GM18867 (cell line): ENCODE results near the gene VIT.

Source experiments
- ATAC-seq: cut with Tn5 transposase; IDR thresholded peaks from one replicate; pipeline ENCODE4 v1.9.1; 2021; ENCODE audit warnings: mild to moderate bottlenecking, moderate library complexity; ENCODE audit not compliant: unreplicated experiment

VIT gene

DNA sequence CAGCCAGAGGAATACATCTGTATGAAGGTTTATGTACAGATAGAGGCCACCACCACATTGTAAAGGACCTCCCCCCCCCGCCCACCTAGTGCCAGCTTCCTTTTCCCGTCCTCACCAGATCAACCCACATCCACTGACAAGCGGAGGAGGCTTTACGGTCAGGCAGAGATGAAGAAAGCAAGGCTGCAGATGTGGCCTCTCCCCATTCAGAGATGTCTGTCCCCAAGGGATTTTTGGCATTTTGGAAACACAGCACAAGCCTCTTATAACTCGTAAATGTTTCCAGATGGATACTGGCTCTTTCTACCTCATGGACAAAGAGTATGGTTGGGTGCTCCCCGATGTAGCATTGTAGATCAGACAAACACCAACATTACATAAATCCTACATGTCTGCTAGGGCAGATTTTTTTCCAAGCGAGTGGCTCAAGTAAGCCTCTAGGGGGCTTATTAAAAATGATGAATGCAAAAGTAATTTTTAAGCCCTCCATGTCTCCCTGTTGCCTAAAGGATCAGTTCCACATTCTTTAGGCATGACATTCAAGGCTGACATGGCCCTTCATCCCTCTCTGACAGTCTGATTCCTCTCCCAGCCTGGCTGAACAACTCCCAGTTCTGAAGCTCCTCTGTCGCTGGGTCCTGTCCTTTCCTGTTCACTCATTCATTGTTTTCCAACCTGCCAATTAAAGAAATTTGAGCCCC is 11.7 kb downstream of the VIT start:
- no peak for ATAC-seq

DNA sequence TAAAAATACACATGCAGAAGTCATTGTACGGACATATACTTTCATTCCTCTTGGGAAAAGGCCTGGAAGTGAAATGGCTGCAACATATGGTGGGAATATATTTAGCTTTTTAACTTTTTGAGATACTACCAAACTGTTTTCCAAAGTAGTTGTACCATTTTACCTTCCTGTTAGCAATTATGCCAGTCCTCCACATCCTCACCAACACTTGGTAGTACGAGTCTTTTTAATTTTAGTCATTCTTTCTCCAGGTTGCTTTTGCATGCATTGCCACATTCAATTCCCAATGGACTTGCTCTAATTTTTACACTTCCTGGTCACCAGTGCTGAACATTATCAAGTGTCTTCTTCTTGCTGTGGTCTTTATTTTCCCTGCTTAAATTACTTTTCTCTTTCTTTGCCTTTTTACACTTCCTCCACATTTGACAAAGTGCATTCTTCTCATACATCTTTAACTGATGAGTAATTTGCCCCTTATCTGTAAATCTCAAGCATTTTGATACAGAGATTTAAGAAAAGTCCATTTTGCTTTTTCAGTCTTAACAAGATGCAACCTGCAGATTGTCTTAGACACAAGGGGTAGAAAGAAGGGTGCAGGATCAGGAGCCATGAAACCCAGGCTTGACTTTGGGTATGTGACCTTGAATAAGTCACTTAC is 14.5 kb downstream of the VIT start:
- no peak for ATAC-seq

DNA sequence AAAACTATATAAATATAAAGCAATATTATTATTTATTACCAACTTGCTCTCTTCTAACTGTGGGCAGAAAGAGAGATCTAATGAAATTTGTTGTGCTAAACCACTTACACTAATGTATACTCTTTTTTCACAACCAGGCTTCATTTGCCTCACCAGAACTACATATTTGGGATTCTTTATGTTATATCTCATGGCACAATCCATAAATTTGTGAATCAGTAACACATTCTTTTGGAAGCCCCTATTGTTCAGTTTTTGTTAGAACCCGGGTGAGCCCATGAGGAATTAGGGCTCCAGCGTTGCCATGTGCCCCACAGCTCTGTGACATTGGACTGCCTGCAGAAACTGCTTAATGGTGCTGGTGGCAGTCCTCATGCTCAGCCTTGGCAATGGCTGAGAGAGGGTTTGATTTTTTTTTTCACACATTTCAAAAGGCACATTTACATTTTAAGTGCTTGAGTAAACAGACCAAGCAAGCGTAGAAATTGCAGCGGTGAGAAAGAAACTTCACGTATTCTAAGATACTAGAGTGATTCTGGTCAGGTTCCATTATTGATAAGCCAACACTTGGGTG is 15.3 kb downstream of the VIT start:
- ATAC-seq = no peak

DNA sequence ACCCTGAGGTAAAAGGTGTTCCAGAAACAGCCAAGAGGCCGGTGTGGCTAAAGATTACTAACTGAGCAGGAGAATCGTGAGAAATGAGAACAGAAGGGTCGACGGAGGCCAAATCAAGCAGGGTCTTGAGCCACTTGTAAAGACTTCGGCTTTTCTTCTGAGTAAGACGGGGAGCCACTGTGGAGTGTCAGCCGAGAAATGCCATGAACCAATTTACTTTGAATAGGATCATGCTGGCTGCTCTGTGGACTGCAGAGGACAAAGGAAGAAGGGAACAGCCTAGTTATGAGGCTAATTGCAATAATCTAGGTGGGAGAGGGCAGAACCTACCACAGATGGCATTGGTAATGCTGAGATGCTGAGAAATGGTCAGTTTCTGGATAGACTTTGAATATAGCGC is 16.8 kb downstream of the VIT start:
- no peak for ATAC-seq

DNA sequence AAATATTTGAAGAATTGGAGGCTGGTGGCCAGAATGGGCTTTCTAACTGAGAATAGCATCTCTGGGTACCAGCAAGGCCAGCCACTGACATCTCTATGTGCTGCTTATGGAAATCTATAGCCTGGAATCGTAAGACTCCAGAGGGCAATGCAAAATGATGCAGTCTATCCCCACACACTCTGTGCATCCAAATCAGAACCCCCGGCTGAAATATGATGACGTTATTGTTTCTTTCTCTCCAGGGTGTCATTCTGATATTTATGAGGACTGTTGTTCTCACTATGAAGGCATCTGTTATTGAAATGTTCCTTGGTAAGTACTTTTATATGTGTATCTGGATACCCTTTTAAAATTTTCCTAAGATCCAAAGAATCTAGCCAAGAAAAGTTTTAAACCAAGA is 19.6 kb downstream of the VIT start:
- no peak for ATAC-seq

DNA sequence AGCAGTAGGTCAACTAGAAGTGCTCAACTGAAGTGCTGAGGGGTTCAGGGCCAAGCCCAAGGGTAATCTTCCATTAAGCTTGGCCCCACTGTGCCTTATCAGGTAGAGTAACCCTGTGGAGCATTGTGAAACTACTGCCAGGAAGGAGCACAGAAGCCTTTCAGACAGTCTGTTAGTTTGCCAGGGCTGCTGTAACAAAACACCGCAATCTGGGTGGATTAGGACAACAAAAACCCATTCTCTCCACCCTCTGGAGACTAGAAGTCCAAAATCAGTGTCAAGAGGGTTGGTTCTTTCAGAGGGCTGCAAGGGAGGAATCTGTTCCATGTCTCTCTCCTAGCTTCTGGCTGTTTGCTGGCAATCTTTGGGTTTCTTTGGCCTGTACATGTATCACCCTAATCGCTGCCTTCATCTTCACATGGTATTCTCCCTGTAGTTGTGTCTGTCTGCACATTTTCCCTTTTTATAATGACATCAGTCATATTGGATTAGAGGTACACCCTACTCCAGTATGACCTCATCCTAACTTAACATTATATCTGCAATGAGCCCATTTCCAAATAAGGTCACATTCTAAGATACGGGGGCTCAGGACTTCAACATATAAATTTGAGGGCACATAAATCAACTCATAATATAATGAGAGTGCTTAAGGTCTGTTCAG is 21.2 kb downstream of the VIT start:
- ATAC-seq = no peak

DNA sequence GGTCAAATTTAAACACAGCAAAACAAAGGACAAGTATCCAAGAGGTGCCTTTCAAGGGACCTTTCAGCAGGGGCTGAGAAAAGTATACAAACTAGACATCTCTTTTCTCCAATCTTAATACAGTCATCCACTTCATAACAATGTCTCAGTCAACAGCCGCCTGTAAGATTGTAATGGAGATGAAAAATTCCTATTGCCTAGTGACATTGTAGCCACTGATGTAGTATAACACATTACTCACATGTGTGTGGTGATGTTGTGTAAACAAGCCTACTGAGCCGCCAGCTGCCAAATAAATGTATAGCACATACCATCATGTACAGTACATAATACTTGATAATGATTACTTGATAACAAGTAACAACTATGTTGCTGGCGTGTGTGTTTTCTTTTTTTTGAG is 31.0 kb downstream of the VIT start:
- no peak for ATAC-seq

DNA sequence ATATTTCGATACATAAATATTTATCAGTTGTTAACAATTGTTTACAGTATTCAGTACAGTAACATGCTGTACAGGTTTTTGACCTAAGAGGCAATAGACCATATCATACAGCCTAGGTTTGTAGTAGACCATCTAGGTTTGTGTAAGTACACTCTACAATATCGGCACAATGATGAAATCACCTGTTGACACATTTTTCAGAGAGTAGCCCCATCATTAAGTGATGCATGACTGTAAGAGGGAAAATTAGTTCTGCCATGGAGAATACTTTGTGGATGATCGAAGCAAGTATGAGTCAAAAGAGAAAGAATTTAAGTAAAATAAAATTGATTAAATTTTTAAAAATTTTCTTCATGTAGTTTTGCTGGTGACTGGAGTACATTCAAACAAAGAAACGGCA is 32.6 kb downstream of the VIT start:
- no peak for ATAC-seq

DNA sequence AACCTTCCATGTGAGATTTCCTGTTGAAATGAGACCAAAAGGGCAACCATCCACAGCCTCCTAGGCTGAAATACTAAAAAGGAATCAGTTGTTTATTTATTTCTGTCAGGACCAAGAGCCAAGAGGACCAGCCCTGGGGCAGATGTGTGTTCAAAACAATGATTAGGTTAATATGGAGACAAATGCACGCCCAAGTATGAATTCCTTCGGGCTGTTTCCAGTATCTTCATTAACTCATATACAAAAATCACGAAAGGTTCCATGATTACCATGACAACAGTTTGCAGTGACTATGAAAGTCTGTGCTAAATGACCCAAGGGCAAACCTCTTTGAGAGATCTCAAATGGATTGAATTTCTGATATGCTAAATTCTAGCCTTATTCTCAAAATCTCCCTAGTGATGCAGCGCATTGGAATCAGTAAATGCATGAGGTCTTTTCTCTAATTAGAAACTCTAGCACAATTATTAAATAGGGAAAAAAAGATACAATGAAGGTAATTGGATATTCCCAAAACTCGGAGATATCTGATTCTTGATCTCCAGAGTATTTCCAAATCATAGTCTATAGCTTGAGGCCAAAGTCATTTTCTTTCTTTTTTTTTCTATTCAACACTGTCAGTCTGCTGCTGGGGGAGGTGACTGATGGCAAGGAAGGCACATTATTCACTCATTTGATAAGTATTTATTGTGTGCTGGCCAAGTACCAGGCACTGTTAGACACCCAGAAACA is 35.6 kb downstream of the VIT start:
- no peak for ATAC-seq

DNA sequence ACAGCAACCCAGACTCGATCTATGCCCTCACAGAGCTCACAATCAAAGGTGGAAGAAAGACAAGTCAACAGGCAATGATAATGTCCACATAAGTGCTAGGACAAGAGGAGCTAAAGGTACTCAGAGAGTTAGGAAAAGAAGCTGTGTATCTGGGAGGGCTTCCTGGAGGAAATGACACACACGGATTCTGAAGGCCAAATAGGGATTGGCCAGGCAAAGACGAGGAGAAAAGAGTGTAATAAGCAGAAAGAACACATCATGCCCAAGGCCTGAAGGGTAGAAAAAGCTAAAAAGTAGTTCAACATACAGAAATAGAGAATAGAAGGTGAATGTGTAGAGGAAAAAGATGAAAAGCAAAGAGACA is 36.1 kb downstream of the VIT start:
- no peak for ATAC-seq

DNA sequence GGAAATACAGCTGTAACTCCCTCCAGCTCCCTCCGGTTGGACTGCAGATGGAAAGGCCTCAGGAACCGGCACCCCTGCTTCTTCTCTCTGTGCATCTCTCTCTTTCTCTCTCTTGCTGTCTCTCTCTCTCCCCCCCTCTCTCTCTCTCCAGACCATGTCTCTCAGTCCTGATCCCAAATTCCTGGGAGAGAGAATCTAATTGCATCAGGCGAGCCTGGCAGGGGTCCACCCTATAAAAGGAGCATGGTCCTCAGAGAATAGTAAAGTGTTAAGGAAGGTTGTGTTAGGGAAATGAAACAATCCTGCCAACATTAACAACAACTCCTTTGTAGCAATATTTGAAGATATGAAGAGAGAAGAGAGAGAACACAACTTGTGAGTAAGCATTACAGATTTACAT is 36.7 kb downstream of the VIT start:
- no peak for ATAC-seq

DNA sequence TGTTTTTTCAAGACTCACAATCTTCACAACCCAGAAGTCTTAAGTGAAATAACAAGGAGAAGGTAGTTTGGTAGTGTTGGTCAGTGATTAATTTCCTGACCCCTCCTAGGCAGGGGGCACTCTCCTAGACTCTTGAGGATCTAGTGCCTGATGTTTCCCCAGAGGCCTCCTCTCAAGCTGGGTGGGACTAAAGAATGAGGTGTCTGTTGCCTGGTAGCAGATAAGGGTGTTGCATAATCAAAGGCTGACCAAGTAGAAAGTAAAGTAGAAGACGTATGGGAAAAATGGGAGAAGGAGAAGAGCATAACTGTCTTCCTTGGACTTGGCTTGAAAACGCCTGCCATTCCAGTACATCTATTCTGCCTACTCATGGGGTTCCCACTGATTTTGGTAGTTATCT is 37.8 kb downstream of the VIT start:
- ATAC-seq = no peak

DNA sequence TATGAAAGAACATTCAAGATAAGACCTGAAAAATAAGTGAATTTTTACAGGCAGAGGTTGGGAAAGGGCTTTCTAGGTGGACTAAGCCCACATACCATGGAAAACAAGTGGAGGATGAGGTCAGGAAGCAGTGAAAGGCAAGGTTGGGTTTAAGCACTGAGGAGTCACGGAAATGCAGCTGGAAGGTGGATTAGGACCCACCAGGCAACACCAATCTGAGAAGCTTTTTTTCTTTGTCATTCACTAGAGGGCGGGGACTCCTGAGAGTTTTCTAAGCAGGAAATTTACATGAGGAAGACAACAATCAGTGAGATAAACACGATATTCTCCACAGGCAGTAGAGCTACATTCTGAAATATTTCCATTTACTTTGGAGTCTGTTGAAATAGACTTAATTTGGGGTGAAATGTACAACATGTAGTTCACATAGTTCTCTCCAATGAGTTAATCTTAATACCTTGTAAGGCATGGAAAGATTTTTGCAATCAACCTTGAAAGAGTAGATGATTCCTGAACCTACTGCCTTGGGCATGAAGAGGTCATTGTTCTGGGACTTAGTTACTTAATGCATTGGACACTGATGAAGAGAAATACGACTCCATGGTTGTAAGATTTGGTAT is 40.7 kb downstream of the VIT start:
- no peak for ATAC-seq

DNA sequence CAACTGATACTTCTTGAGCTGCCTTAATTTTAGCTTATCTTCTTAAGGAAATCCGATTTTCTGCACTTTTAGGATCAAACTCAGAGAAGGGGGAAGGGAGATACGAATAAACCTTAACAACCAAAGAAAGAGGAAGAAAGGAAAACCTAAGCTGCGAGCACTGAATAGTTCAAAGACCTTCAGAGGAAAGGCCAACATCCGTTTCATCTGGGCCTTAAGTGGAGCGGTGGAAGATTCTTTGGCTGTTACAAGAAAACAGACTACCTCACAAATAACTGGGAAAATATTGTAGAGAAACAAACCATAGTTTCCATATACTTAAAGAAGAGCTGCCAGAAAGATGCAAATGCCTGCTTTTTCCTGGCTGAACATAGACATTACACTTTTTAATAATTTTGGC is 43.6 kb downstream of the VIT start:
- ATAC-seq = no peak

DNA sequence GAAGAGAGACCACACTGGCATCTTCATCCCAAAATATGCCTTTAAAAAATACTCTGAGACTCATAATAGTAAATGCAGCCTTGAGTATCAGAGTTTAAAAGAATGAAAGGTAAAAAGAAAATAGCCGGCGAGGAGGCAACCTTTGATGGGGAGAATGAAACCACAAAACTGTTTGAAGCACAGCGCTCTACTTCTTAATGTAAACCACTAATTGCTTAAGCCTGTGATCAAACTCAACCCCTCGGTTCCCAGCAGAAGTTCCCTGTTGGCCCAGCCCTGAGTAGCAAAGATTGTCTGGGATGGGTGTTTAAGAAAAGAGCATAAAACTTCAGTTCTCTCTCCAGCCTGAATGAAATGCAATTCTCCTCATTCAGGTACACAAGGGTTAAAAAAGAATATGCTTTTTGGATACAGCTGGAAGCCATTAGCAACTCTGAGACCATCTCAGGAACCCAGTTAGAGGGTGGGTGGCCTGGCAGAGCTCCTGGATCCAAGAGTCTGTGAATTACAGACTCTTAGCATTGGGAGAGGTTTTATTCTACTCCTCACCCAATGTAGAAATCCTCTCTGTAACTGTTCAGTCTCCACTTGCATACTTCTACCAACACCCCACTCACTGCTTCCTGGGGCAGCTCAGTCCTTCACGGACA is 44.8 kb downstream of the VIT start:
- no peak for ATAC-seq

DNA sequence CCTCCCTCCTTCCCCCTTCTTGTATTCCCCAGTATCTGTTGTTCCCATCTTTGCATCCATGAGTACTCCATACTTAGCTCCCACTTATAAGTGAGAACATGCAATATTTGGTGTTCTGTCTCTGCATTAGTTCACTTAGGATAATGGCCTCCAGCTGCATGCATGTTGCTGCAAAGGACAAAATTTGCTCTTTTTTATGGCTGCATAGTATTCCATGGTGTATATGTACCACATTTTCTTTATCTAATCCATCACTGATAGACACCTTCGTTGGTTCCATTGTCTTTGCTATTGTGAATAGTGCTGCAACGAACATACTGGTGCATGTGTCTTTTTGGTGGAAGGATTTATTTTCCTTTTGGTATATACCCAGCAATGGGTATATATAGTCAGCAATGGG is 47.4 kb downstream of the VIT start:
- ATAC-seq = no peak

DNA sequence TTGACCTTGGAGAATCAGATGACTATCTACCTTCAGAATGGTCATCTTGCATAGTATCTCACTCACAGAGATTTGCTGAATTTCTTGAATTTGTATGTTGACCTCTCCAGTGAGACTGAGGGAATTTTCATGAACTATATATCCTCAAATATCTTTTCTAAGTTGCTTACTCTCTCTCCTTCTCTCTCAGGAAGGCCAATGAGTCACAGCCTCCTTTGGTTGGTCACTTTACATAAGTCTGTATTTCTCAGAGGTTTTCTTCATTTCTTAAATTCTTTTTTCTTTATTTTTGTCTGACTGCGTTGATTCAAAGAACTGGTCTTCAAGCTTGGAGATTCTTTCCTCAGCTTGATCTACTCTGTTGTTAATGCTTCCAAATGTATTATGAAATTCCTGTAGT is 51.7 kb downstream of the VIT start:
- no peak for ATAC-seq

DNA sequence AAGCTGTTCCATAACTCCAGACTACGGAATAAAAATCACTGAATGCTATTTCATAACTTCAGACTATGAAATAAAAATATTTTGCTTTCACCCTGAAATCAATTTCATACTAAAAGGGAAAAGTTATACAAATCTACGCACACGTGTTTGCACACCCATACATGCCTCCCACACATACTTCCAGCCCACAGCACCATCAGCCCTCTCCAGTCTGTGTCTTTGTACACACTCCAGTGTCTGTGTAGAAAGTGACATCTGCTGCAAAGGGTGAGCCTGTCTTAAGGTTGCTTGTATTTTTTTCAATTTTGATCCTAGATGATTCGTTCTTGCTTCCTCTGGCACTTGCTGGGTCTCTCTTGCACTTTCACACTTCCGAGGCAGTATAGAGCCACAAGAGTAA is 53.6 kb downstream of the VIT start:
- ATAC-seq = no peak

DNA sequence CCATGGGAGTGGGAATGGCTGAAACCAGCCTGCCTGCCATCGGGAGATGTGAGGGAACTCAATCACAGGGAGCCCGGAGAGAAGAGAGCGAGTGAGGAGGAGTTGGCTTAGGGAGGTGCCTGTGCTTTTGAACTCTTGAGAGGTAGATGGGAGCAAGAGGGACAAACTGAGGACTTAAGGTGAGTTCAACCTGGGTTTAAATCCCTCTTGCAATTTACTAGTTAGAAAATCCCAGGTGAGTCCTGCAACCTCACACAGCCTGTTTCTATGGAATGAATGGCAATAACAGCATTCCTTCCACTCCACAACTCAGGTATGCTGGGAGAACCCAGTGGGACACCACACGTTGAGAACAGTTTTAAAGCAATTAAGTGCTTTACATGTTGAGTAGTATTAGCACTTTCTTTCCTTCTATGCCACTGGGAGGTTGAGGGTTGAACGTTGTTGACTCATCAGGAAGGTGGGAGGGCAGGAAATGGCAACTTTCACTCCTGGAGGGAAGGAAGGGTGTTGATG is 57.3 kb downstream of the VIT start:
- no peak for ATAC-seq

DNA sequence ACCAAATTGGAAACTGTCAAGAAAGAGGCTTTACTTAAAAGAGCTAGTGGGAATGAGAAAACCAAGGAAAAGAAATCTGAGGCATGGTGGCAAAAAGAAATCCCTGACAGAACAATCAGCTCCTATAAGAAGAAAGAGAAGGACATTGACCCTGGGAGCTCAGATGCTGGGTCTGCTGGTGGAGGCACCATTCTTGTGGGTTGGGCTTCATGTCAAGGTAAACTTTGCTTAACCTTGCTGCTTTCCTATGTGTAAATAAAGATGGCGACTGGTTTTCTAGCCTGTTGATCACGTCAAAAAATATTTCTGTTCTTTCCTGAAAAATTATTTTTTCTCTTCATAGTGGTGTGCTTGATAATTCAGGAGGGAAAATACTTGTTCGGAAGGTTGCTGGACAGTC is 58.1 kb downstream of the VIT start:
- ATAC-seq = no peak
